ENCODE data around the gene PLA2G4E.

Gene PLA2G4E

GRCh38 chr15:42058791-42059190, 37.9 kb upstream of the PLA2G4E start:
- Mint-ChIP-seq H3K4me1 (peaks cover 9% of the 10 kb centered on the region), H3K27ac (no peak overlapping the region), H3K27me3 (peaks cover 6% of the 10 kb centered on the region), H3K36me3 (no peaks in the 10 kb centered on the region), H3K9me3 (no peaks in the 10 kb centered on the region), H3K4me3 (no peak overlapping the region)

GRCh38 chr15:42057799-42058646, 37.2 kb upstream of the PLA2G4E start:
- H3K4me1 Mint-ChIP-seq: peaks cover 9% of the 10 kb centered on the region
- no peak overlapping the region for H3K27ac Mint-ChIP-seq
- H3K27me3 Mint-ChIP-seq: peaks cover 6% of the 10 kb centered on the region
- H3K4me3 Mint-ChIP-seq: peak overlapping the region; percentile 34
- no peaks in the 10 kb centered on the region for H3K36me3 Mint-ChIP-seq
- no peaks in the 10 kb centered on the region for H3K9me3 Mint-ChIP-seq

- no peaks in the 10 kb centered on the region for H3K9me3 Mint-ChIP-seq
- peak overlapping the region; percentile 34 for H3K4me3 Mint-ChIP-seq
- H3K27ac Mint-ChIP-seq: no peak overlapping the region
- no peaks in the 10 kb centered on the region for H3K36me3 Mint-ChIP-seq
- peaks cover 6% of the 10 kb centered on the region for H3K27me3 Mint-ChIP-seq
- H3K4me1 Mint-ChIP-seq: peaks cover 9% of the 10 kb centered on the region
Observed at GRCh38 chr15:42056934-42057798, 36.3 kb upstream of the PLA2G4E start.

- Mint-ChIP-seq H3K36me3 (no peaks in the 10 kb centered on the region), H3K27ac (no peak overlapping the region), H3K4me3 (no peak overlapping the region), H3K9me3 (no peaks in the 10 kb centered on the region), H3K27me3 (peaks cover 6% of the 10 kb centered on the region), H3K4me1 (peaks cover 5% of the 10 kb centered on the region)
Observed at GRCh38 chr15:42053914-42054313, 33.1 kb upstream of the PLA2G4E start.

- Mint-ChIP-seq H3K27me3 (peaks cover 4% of the 10 kb centered on the region), H3K36me3 (no peaks in the 10 kb centered on the region), H3K4me3 (no peak overlapping the region)
Observed at GRCh38 chr15:42053010-42053409, 32.2 kb upstream of the PLA2G4E start.

GRCh38 chr15:42050484-42051255, 29.8 kb upstream of the PLA2G4E start:
- no peaks in the 10 kb centered on the region for H3K27me3 Mint-ChIP-seq
- no peaks in the 10 kb centered on the region for H3K9me3 Mint-ChIP-seq
- H3K4me3 Mint-ChIP-seq: no peak overlapping the region
- H3K36me3 Mint-ChIP-seq: no peaks in the 10 kb centered on the region
- no peak overlapping the region for H3K27ac Mint-ChIP-seq
- H3K4me1 Mint-ChIP-seq: no peaks in the 10 kb centered on the region

More at GRCh38 chr15:42053010-42053409, 32.2 kb upstream of the PLA2G4E start:
- Mint-ChIP-seq H3K4me1 (peaks cover 5% of the 10 kb centered on the region), H3K27ac (no peak overlapping the region), H3K9me3 (no peaks in the 10 kb centered on the region)

- Mint-ChIP-seq H3K9me3 (no peaks in the 10 kb centered on the region), H3K4me1 (no peaks in the 10 kb centered on the region), H3K27ac (no peak overlapping the region), H3K27me3 (no peaks in the 10 kb centered on the region), H3K4me3 (no peak overlapping the region), H3K36me3 (no peaks in the 10 kb centered on the region)
Observed at GRCh38 chr15:42048821-42049200, 28.0 kb upstream of the PLA2G4E start.

- H3K27me3 Mint-ChIP-seq: no peaks in the 10 kb centered on the region
- H3K4me3 Mint-ChIP-seq: no peak overlapping the region
- no peaks in the 10 kb centered on the region for H3K9me3 Mint-ChIP-seq
- no peak overlapping the region for H3K27ac Mint-ChIP-seq
- no peaks in the 10 kb centered on the region for H3K36me3 Mint-ChIP-seq
- H3K4me1 Mint-ChIP-seq: no peaks in the 10 kb centered on the region
Observed at GRCh38 chr15:42048080-42048820, 27.4 kb upstream of the PLA2G4E start.

- no peaks in the 10 kb centered on the region for H3K9me3 Mint-ChIP-seq
- no peak overlapping the region for H3K4me3 Mint-ChIP-seq
- peak overlapping the region; percentile 9 for H3K27ac Mint-ChIP-seq
- no peaks in the 10 kb centered on the region for H3K27me3 Mint-ChIP-seq
- H3K36me3 Mint-ChIP-seq: no peaks in the 10 kb centered on the region
- H3K4me1 Mint-ChIP-seq: no peaks in the 10 kb centered on the region
Observed at GRCh38 chr15:42046597-42046996, 25.8 kb upstream of the PLA2G4E start.

- no peaks in the 10 kb centered on the region for H3K9me3 Mint-ChIP-seq
- H3K27me3 Mint-ChIP-seq: no peaks in the 10 kb centered on the region
- no peak overlapping the region for H3K4me3 Mint-ChIP-seq
- H3K27ac Mint-ChIP-seq: peak overlapping the region; percentile 36
- H3K4me1 Mint-ChIP-seq: no peaks in the 10 kb centered on the region
- no peaks in the 10 kb centered on the region for H3K36me3 Mint-ChIP-seq
Observed at GRCh38 chr15:42045211-42045615, 24.4 kb upstream of the PLA2G4E start.

- Mint-ChIP-seq H3K36me3 (no peaks in the 10 kb centered on the region), H3K4me1 (no peaks in the 10 kb centered on the region), H3K9me3 (no peaks in the 10 kb centered on the region), H3K4me3 (no peak overlapping the region), H3K27ac (no peak overlapping the region), H3K27me3 (no peaks in the 10 kb centered on the region)
Observed at GRCh38 chr15:42042602-42043400, 22.0 kb upstream of the PLA2G4E start.

GRCh38 chr15:42038401-42038800, 17.6 kb upstream of the PLA2G4E start:
- H3K36me3 Mint-ChIP-seq: no peaks in the 10 kb centered on the region
- no peaks in the 10 kb centered on the region for H3K27me3 Mint-ChIP-seq
- no peak overlapping the region for H3K4me3 Mint-ChIP-seq
- no peak overlapping the region for H3K27ac Mint-ChIP-seq
- peaks cover 5% of the 10 kb centered on the region for H3K4me1 Mint-ChIP-seq
- no peaks in the 10 kb centered on the region for H3K9me3 Mint-ChIP-seq

GRCh38 chr15:42037656-42038055, 16.8 kb upstream of the PLA2G4E start:
- H3K27me3 Mint-ChIP-seq: no peaks in the 10 kb centered on the region
- peaks cover 5% of the 10 kb centered on the region for H3K4me1 Mint-ChIP-seq
- H3K4me3 Mint-ChIP-seq: no peak overlapping the region
- H3K27ac Mint-ChIP-seq: no peak overlapping the region
- no peaks in the 10 kb centered on the region for H3K36me3 Mint-ChIP-seq
- H3K9me3 Mint-ChIP-seq: no peaks in the 10 kb centered on the region

GRCh38 chr15:42036966-42037365, 16.1 kb upstream of the PLA2G4E start:
- H3K27ac Mint-ChIP-seq: no peak overlapping the region
- no peaks in the 10 kb centered on the region for H3K36me3 Mint-ChIP-seq
- H3K4me1 Mint-ChIP-seq: peaks cover 5% of the 10 kb centered on the region
- H3K27me3 Mint-ChIP-seq: no peaks in the 10 kb centered on the region
- no peak overlapping the region for H3K4me3 Mint-ChIP-seq
- H3K9me3 Mint-ChIP-seq: no peaks in the 10 kb centered on the region
